SK-N-SH treated with all-trans-retinoic acid at 6 μM for 48 hours (cell line): Measurements from ENCODE around the gene RERE.
A peak's percentile ranks its signal among the peaks of the same experiment; 100 is the strongest.

Source experiments
- ATAC-seq: fragments of 200-7000 bp; cut with Tn5 transposase; 3 replicates; pipeline ENCODE4 v1.9.1; 2020; ENCODE audit warnings: mild to moderate bottlenecking, moderate library complexity
- ARNTL ChIP-seq: fragments of 450-650 bp; formaldehyde crosslinking; IDR thresholded peaks from 2 replicates; pipeline ENCODE4 v1.5.0; 2020; ENCODE audit warnings: low read depth, mild to moderate bottlenecking, moderate library complexity, borderline replicate concordance
- BACH2 ChIP-seq: fragments of 250-450 bp; sonication (Bioruptor Pico); IDR thresholded peaks from 2 replicates; pipeline ENCODE4 v1.9.0; 2021; ENCODE audit warnings: mild to moderate bottlenecking, borderline replicate concordance
- CSDC2 ChIP-seq: fragments of 250-450 bp; sonication (Bioruptor Pico); IDR thresholded peaks from 2 replicates; pipeline ENCODE4 v1.5.0; 2020; ENCODE audit warnings: mild to moderate bottlenecking, moderate library complexity
- ESRRG ChIP-seq: fragments of 250-450 bp; sonication (Bioruptor Pico); IDR thresholded peaks from 2 replicates; pipeline ENCODE4 v1.6.1; 2021; ENCODE audit warnings: mild to moderate bottlenecking
- GLIS3 ChIP-seq: fragments of 250-450 bp; sonication (Bioruptor Pico); IDR thresholded peaks from 2 replicates; pipeline ENCODE4 v1.5.0; 2020; ENCODE audit warnings: mild to moderate bottlenecking, moderate library complexity
- ISL1 ChIP-seq: fragments of 250-450 bp; sonication (Bioruptor Pico); IDR thresholded peaks from 2 replicates; pipeline ENCODE4 v2.1.2; 2022; ENCODE audit warnings: mild to moderate bottlenecking, moderate library complexity
- OSR1 ChIP-seq: fragments of 250-450 bp; sonication (Bioruptor Pico); IDR thresholded peaks from 2 replicates; pipeline ENCODE4 v1.8.0; 2022; ENCODE audit warnings: moderate library complexity, mild to moderate bottlenecking, inconsistent platforms
- PPARA ChIP-seq: fragments of 250-450 bp; sonication (Bioruptor Pico); IDR thresholded peaks from 2 replicates; pipeline ENCODE4 v1.5.0; 2020; ENCODE audit warnings: mild to moderate bottlenecking, borderline replicate concordance
- RARB ChIP-seq: fragments of 250-450 bp; sonication (Bioruptor Pico); IDR thresholded peaks from 2 replicates; pipeline ENCODE4 v1.8.0; 2021; ENCODE audit warnings: mild to moderate bottlenecking, moderate library complexity
- SNAI2 ChIP-seq: fragments of 250-450 bp; sonication (Bioruptor Pico); IDR thresholded peaks from 2 replicates; pipeline ENCODE4 v1.5.0; 2020; ENCODE audit warnings: mild to moderate bottlenecking, moderate library complexity
- TCF4 ChIP-seq: fragments of 250-450 bp; sonication (Bioruptor Pico); IDR thresholded peaks from 2 replicates; pipeline ENCODE4 v1.8.0; 2021; ENCODE audit warnings: mild to moderate bottlenecking, moderate library complexity, borderline replicate concordance
- TOX ChIP-seq: fragments of 250-450 bp; sonication (Bioruptor Pico); IDR thresholded peaks from 2 replicates; pipeline ENCODE4 v1.8.0; 2021; ENCODE audit warnings: mild to moderate bottlenecking, moderate library complexity, borderline replicate concordance
- ZC3H10 ChIP-seq: fragments of 250-450 bp; sonication (Bioruptor Pico); IDR thresholded peaks from 2 replicates; pipeline ENCODE4 v1.5.1; 2021; ENCODE audit warnings: mild to moderate bottlenecking, moderate library complexity
- ZFP3 ChIP-seq: fragments of 250-450 bp; sonication (Bioruptor Pico); IDR thresholded peaks from 2 replicates; pipeline ENCODE4 v1.5.0; 2020; ENCODE audit warnings: mild to moderate bottlenecking, moderate library complexity
- ZNF565 ChIP-seq: fragments of 450-650 bp; formaldehyde crosslinking; conservative IDR thresholded peaks from 2 replicates; pipeline ENCODE4 v1.5.0; 2020; ENCODE audit warnings: low read depth, mild to moderate bottlenecking, moderate library complexity
- ZNF70 ChIP-seq: fragments of 450-650 bp; formaldehyde crosslinking; IDR thresholded peaks from 2 replicates; pipeline ENCODE4 v1.5.0; 2020; ENCODE audit warnings: mild to moderate bottlenecking, moderate library complexity
- ZNF8 ChIP-seq: fragments of 450-650 bp; formaldehyde crosslinking; IDR thresholded peaks from 2 replicates; pipeline ENCODE4 v1.5.0; 2020; ENCODE audit warnings: mild to moderate bottlenecking, moderate library complexity
- TF ChIP-seq, protein P1 (sequence below): fragments of 250-450 bp; sonication (Bioruptor Pico); IDR thresholded peaks from 2 replicates; pipeline ENCODE4 v1.8.0; 2020; ENCODE audit warnings: mild to moderate bottlenecking, moderate library complexity, borderline replicate concordance
- TF ChIP-seq, protein P2 (sequence below): fragments of 250-450 bp; sonication (Bioruptor Pico); IDR thresholded peaks from 2 replicates; pipeline ENCODE4 v1.5.1; 2021; ENCODE audit warnings: mild to moderate bottlenecking, moderate library complexity
- TF ChIP-seq, protein P3 (sequence below): fragments of 250-450 bp; sonication (Bioruptor Pico); IDR thresholded peaks from 2 replicates; pipeline ENCODE4 v1.5.0; 2020; ENCODE audit warnings: mild to moderate bottlenecking, moderate library complexity

The RERE gene

DNA sequence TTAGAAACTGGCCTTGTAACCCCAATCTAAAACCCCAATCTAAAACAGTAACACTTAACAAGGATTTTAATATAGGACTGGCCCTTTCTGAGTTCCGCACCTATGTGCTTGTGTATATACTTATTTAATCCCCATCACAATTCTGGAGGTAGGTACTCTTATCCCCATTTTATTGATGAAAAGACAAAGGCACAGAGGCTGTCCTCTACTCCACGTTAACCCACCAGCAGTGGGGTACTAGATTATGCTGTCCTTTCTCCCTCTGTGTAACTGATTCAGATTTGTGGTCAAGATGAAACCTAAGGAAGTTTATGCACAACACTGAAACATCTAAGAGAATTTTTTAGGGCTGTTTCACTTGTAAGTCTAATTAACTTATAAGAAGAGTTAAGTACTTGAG, 175.3 kb downstream of the RERE start:
- TF ChIP-seq TOX (CRISPR knock-in tag) (no peak), ZNF70 (CRISPR knock-in tag) (no peak), ZNF565 (CRISPR knock-in tag) (no peak), ESRRG (CRISPR knock-in tag) (no peak), PPARA (CRISPR knock-in tag) (no peak)
- TF ChIP-seq, protein P1, sequence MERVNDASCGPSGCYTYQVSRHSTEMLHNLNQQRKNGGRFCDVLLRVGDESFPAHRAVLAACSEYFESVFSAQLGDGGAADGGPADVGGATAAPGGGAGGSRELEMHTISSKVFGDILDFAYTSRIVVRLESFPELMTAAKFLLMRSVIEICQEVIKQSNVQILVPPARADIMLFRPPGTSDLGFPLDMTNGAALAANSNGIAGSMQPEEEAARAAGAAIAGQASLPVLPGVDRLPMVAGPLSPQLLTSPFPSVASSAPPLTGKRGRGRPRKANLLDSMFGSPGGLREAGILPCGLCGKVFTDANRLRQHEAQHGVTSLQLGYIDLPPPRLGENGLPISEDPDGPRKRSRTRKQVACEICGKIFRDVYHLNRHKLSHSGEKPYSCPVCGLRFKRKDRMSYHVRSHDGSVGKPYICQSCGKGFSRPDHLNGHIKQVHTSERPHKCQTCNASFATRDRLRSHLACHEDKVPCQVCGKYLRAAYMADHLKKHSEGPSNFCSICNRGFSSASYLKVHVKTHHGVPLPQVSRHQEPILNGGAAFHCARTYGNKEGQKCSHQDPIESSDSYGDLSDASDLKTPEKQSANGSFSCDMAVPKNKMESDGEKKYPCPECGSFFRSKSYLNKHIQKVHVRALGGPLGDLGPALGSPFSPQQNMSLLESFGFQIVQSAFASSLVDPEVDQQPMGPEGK = no peak
- ATAC-seq = no peak

DNA sequence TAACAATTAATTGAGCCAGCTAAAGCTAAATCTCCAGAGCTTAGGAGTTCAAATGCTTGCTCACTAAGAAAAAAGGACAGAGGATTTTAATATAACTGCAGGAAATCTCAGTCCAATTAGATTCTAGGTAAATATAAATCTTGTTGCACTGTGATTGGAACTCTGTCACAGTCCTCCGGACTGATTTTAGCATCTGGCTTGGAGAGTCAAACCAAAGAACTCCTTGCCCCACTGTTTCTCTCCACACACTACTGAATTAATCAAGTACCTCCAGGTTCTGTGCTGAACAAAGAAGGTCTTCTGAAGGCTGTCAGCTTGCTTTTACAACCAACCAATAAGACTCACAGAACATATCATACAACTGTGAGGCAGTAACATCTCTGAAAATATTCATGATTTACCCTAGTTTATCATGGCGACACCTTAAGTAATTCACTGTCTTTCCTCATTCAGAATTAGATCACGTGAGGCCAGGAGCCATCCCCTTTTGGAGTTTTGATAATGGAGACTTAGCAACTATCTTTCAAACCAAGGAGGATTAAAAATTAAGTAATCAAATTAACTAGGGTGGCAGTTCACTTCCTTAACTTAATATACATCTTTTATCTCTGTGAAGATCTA, 176.0 kb downstream of the RERE start:
- TF ChIP-seq TCF4 (no peak), CSDC2 (CRISPR knock-in tag) (no peak), ZNF565 (CRISPR knock-in tag) (no peak), GLIS3 (CRISPR knock-in tag) (no peak), ZFP3 (CRISPR knock-in tag) (no peak), PPARA (CRISPR knock-in tag) (no peak), OSR1 (no peak), TOX (CRISPR knock-in tag) (no peak)
- TF ChIP-seq, protein P2, sequence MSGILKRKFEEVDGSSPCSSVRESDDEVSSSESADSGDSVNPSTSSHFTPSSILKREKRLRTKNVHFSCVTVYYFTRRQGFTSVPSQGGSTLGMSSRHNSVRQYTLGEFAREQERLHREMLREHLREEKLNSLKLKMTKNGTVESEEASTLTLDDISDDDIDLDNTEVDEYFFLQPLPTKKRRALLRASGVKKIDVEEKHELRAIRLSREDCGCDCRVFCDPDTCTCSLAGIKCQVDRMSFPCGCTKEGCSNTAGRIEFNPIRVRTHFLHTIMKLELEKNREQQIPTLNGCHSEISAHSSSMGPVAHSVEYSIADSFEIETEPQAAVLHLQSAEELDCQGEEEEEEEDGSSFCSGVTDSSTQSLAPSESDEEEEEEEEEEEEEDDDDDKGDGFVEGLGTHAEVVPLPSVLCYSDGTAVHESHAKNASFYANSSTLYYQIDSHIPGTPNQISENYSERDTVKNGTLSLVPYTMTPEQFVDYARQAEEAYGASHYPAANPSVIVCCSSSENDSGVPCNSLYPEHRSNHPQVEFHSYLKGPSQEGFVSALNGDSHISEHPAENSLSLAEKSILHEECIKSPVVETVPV = no peak
- TF ChIP-seq, protein P3, sequence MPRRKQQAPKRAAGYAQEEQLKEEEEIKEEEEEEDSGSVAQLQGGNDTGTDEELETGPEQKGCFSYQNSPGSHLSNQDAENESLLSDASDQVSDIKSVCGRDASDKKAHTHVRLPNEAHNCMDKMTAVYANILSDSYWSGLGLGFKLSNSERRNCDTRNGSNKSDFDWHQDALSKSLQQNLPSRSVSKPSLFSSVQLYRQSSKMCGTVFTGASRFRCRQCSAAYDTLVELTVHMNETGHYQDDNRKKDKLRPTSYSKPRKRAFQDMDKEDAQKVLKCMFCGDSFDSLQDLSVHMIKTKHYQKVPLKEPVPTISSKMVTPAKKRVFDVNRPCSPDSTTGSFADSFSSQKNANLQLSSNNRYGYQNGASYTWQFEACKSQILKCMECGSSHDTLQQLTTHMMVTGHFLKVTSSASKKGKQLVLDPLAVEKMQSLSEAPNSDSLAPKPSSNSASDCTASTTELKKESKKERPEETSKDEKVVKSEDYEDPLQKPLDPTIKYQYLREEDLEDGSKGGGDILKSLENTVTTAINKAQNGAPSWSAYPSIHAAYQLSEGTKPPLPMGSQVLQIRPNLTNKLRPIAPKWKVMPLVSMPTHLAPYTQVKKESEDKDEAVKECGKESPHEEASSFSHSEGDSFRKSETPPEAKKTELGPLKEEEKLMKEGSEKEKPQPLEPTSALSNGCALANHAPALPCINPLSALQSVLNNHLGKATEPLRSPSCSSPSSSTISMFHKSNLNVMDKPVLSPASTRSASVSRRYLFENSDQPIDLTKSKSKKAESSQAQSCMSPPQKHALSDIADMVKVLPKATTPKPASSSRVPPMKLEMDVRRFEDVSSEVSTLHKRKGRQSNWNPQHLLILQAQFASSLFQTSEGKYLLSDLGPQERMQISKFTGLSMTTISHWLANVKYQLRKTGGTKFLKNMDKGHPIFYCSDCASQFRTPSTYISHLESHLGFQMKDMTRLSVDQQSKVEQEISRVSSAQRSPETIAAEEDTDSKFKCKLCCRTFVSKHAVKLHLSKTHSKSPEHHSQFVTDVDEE (CRISPR knock-in tag) = no peak
- ATAC-seq = no peak; the same call in 2 of the 3 replicates

DNA sequence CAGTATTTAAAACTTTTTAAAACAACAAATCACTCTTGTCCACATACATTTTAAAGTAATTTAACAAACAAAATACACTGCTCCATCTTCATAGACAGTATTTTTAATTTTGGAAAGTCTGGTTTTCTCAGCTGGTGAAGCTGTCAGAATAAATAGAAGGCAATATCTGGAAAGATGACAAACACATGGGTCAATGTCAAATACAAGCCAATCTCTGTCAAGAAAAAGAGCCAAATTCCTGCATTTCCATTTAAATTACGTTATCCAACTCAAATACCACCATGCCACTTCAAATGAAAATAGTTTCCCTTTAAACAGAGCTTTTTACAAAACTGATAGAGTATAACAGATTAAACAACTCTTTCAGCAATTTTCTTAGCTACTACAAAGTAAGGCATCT, 176.5 kb downstream of the RERE start:
- no peak; the same call in 2 of the 3 replicates for ATAC-seq
- no peak for TF ChIP-seq ESRRG (CRISPR knock-in tag)
- no peak for TF ChIP-seq BACH2
- peak; percentile 31; the same call in 1 of the 2 replicates for TF ChIP-seq ISL1 (CRISPR knock-in tag)
- no peak for TF ChIP-seq CSDC2 (CRISPR knock-in tag)

DNA sequence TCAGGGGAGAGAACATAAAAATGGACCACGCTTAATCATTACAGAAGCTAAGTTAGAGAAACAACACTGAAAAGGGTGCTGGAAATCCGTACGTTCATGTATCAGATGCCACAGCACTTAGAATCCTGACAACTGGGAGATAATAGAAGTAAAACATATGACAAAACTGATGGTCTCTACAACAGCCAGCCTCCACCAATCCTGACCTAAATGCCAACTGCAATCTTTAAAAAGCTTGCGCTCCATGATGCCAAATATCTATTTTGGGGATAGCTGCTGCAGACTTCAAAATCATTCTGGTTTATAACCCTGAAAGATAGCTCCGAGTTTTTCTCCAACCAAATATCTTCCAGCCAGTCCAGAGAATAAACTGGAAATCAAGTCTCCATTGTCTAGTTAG, 178.3 kb downstream of the RERE start:
- ATAC-seq = no peak
- TF ChIP-seq GLIS3 (CRISPR knock-in tag) (no peak), RARB (no peak), ARNTL (CRISPR knock-in tag) (no peak), ESRRG (CRISPR knock-in tag) (no peak), BACH2 (no peak), TOX (CRISPR knock-in tag) (no peak), ZNF70 (CRISPR knock-in tag) (no peak), PPARA (CRISPR knock-in tag) (no peak), ZNF565 (CRISPR knock-in tag) (no peak), SNAI2 (CRISPR knock-in tag) (no peak), OSR1 (no peak), ZC3H10 (CRISPR knock-in tag) (no peak), ZNF8 (no peak), ZFP3 (CRISPR knock-in tag) (no peak)
- TF ChIP-seq, protein P1 = no peak
- TF ChIP-seq, protein P3 (CRISPR knock-in tag) = no peak
